ENCODE results near the gene COL18A1.

The COL18A1 gene

GRCh38 chr21:45465105-45465504, 60.1 kb downstream of the COL18A1 start:
- in situ Hi-C loops (cut with HindIII; ENCODE audit: low sequenced_read_pairs): loop anchor here (25.0 kb wide), 2 partner anchors 128 to 328 kb away; no protein-coding TSS in a partner anchor

DNA sequence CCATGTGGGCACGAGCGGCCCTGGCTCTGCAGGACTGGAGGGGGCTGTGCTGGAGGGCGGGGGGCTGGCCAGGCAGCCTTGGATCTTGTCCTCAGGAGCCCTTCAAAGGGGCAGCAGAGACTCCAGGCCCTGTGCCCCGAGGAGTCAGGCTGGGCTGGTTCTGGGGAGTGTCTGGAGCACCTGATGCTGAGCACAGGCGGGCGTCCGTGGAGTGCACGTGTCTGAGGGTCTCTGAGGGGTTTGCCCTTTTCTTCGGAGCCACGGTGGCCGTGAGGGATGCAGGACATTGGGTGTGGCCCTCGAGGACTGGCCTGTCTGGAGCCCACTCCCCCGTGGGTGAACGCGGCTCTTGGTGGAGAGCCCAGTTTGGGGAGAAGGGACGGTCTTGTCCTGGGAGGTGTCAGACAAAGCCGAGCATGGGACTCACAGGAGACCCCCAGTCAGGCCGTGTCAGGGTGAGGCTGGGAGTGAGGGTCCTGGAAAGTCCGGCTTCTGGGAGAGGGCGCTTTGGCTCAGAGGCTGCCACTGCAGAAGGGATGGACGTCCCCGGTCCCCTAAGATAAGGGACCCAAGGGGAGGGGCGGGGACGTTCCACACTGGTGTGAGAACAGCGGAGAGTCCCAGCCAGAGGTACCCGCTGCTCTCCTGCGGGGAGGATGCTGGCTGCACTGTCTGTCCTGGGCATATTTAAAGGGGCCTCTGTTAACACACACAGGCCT, 60.8 kb downstream of the COL18A1 start:
- in situ Hi-C loops (cut with HindIII; ENCODE audit: low sequenced_read_pairs): loop anchor here (25.0 kb wide), 2 partner anchors 128 to 328 kb away; no protein-coding TSS in a partner anchor

DNA sequence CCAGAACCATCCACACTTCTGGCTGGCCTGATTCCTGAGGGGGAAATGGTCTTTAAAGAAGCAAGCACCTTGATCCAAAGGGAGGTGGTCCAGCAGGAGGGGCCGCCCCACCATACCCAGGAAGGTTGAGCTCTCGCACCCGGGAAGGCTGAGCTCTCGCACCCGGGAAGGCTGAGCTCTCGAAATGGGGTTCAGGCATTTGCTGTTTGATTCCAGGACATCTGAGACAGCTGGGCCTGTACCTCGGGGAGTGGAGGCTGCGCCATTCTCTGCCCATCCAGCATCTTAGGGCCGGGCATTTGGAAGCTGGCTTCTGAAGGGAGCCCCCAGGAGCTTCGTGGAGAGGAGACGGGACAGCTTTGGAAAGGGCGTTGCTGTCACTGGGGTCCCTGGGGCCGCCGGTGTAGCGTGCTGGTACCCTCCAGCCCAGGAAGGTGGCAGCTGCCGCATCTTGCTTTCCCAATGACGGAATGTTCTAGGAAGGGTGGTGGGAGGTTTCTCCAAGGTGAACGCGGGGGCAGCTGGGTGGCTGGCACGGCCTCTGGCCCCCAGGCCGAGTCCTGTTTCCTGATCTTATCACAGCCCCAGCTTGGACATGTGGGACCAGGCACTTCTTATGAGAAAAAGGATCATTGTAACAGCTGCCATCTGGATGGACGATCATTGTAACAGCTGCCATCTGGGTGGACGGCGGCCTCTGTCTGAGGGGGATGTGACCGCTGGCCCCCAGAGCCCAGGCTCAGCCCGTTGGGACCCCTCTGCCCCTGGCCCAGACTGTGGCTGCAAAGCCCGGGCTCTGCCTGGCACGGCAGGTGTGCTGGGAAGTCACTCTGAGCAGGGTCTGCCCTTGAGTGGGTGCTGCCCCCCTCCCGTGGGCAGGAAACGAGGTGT, 61.6 kb downstream of the COL18A1 start:
- in situ Hi-C loops (cut with HindIII; ENCODE audit: low sequenced_read_pairs): loop anchor here (25.0 kb wide), 2 partner anchors 129 to 329 kb away; no protein-coding TSS in a partner anchor

DNA sequence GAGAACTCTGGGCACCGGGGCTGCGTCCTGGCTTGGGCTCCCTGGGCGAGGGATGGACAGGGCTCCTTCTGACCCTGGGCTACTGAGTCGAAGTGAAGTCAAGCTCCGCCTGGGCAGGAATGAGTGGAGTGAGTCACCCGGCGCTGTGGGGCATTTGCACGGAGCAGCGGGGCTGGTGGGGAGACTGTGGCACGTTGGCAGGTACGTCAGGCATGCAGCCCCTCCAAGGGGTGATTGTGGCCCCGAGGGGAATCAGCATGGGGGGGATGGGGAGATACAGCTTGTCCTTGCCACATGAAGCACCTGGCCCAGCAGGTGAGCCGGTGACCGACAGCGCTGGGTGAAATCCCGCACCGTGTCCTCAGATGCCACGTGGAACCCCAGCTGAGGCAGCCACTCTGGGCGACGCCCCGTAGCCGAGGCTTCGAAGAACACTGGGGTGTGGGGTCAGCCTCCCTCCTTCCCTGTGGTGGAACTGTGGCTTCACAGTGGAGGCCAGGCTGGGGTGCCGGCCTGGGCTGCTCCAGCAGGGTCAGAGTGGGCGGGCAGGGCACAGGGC, 62.3 kb downstream of the COL18A1 start:
- in situ Hi-C loops (cut with HindIII; ENCODE audit: low sequenced_read_pairs): loop anchor here (25.0 kb wide), 2 partner anchors 130 to 330 kb away; no protein-coding TSS in a partner anchor

DNA sequence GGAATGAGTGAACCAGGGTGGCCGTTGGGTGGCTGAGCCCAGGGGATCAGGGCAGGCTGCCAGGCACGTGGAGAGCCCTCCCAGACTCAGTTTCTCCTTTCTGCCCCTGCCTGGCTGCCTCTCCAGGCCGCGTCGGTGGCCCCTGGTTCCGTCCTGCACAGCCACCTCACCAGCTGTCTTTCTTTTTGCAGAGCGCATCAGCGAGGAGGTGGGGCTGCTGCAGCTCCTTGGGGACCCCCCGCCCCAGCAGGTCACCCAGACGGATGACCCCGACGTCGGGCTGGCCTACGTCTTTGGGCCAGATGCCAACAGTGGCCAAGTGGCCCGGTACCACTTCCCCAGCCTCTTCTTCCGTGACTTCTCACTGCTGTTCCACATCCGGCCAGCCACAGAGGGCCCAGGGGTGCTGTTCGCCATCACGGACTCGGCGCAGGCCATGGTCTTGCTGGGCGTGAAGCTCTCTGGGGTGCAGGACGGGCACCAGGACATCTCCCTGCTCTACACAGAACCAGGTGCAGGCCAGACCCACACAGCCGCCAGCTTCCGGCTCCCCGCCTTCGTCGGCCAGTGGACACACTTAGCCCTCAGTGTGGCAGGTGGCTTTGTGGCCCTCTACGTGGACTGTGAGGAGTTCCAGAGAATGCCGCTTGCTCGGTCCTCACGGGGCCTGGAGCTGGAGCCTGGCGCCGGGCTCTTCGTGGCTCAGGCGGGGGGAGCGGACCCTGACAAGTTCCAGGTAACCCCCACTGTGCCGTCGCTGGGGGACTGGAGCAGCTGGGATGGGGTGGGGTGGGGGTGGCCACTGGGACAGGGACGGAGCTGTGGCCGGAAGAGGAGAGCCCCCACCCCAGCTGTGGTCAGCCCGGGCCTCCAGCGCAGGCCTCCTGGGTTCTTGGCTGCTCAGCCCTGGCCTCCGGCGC, 63.3 kb downstream of the COL18A1 start:
- in situ Hi-C loops (cut with HindIII; ENCODE audit: low sequenced_read_pairs): loop anchor here (25.0 kb wide), 2 partner anchors 131 to 331 kb away; no protein-coding TSS in a partner anchor

- in situ Hi-C loops (cut with HindIII; ENCODE audit: low sequenced_read_pairs): loop anchor here (25.0 kb wide), 2 partner anchors 132 to 332 kb away; no protein-coding TSS in a partner anchor
Observed at GRCh38 chr21:45468971-45469272, 64.0 kb downstream of the COL18A1 start.

DNA sequence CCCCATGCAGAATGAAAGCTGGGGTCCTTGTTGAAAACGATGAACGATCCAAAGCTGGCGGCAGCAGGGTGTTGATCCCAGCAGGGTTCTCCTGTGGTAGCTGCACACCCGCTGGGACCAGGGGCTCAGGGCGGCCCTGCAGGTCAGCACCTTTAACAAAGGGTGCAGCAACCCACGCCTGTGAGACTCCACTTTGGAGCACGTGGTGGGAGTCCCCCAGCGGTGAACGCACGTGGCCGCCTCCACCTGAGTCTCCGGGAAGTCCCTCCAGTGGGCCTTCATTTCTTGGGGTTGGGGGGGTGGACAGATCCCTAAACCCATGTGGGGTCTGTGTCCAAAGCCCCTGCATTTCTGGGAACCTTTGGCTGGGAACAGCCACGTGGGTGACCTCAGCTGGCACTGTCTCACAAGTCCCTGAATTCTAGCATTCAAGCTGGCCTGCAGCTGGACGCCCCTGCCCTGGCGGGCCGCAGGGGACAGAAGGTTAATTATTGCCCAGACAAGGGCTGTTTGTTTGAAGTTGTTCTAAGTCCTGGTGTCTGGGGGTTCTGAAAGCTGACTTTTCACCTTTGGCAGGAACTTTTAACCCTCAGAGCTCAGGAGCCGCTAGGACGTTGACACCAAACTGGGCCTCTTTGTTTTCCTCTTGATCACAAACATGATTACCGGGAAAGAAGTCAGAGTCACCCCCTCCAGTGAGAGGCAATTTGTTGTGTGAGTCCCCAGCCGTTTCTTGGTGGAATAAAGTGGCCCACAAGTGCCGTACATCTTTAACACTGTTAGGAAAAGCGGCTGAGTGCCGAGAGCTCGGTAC, 64.5 kb downstream of the COL18A1 start:
- in situ Hi-C loops (cut with HindIII; ENCODE audit: low sequenced_read_pairs): loop anchor here (25.0 kb wide), 2 partner anchors 132 to 332 kb away; no protein-coding TSS in a partner anchor

DNA sequence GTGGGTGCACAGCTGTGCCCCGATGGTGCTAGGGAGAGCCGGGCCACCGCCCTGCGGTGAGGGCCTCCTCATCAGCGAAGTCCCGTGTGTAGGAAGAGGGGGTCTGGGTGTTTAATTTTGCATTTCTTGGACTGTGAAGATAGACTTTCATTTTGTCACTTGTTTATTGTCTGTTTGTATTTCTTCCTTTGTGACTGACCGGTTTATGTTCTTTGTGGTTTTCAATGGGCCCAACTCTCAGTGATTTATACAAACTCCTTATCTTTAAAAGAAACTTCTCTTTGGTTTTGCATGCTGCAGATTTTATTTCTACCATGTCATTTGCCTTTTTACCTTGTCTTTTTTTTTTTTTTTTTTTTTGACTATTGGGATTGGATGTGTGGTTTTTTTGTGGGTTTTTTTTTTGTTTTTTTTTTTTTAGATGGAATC, 65.1 kb downstream of the COL18A1 start:
- in situ Hi-C loops (cut with HindIII; ENCODE audit: low sequenced_read_pairs): loop anchor here (25.0 kb wide), 2 partner anchors 133 to 333 kb away; no protein-coding TSS in a partner anchor

GRCh38 chr21:45470773-45471524, 66.0 kb downstream of the COL18A1 start:
- in situ Hi-C loops (cut with HindIII; ENCODE audit: low sequenced_read_pairs): loop anchor here (25.0 kb wide), 2 partner anchors 134 to 334 kb away; no protein-coding TSS in a partner anchor

DNA sequence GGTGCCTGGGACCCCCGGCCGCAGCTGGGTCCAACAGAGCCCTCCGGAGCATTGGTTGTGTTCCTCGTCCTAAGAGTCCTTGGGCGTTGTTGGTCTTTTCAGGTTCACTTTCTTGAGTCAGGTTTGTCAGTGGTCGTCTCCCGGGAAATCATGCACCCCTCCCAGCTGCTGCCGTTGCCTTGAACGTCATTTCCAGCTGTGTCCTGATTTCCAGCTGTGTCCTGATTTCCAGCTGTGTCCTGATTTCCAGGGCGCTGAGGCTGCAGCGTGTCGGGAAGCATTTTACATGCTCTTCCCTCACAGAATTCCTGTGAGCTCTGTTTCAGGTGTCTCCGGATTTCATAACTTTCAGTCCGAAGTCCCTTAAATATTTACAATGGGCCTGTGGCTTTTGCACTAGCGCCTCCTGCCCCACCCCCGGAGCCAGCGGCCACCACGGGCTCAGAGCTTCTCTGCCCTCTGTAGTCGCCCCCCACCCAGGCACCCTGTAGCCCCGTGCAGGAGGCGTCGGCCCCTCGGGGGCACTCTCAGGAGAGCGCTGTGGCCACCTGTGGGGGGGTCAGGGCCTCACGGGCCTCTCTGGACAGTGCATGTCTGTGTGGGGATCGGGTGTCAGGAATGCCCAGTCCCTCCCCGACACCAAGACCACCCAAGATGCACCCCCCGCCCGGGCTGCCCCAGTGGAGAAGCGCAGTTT, 66.7 kb downstream of the COL18A1 start:
- in situ Hi-C loops (cut with HindIII; ENCODE audit: low sequenced_read_pairs): loop anchor here (25.0 kb wide), 2 partner anchors 134 to 334 kb away; no protein-coding TSS in a partner anchor

- in situ Hi-C loops (cut with HindIII; ENCODE audit: low sequenced_read_pairs): loop anchor here (25.0 kb wide), 2 partner anchors 135 to 335 kb away; no protein-coding TSS in a partner anchor
Observed at GRCh38 chr21:45472445-45473365, 67.7 kb downstream of the COL18A1 start.

- in situ Hi-C loops (cut with HindIII; ENCODE audit: low sequenced_read_pairs): loop anchor here (25.0 kb wide), 2 partner anchors 136 to 336 kb away; no protein-coding TSS in a partner anchor
Observed at GRCh38 chr21:45473496-45474322, 68.7 kb downstream of the COL18A1 start.

GRCh38 chr21:45474323-45474950, 69.5 kb downstream of the COL18A1 start:
- in situ Hi-C loops (cut with HindIII; ENCODE audit: low sequenced_read_pairs): loop anchor here (25.0 kb wide), 2 partner anchors 137 to 337 kb away; no protein-coding TSS in a partner anchor

GRCh38 chr21:45475004-45475685, 70.2 kb downstream of the COL18A1 start:
- in situ Hi-C loops (cut with HindIII; ENCODE audit: low sequenced_read_pairs): no loop called here

Measured in DLD1 (cell line).